Stimulated activated CD4-positive, alpha-beta T cell treated with anti-CD3 and anti-CD28 coated beads, Interleukin-1b, Interleukin-23, amount 100 ng/mL, for 4 hours (primary cell): ENCODE results near the gene OR10H2.
"Not testable (repeated sequence)": the region's sequence is repeated elsewhere in the genome, so short reads cannot be mapped to it uniquely, and the experiment has no call there.

Experiments used
- DNase-seq, 2 donors: peaks; one replicate each; pipeline ENCODE4 v3.0.0-alpha.2; 2020; ENCODE audit warnings: low read depth in 2 of 2

Gene OR10H2

DNA sequence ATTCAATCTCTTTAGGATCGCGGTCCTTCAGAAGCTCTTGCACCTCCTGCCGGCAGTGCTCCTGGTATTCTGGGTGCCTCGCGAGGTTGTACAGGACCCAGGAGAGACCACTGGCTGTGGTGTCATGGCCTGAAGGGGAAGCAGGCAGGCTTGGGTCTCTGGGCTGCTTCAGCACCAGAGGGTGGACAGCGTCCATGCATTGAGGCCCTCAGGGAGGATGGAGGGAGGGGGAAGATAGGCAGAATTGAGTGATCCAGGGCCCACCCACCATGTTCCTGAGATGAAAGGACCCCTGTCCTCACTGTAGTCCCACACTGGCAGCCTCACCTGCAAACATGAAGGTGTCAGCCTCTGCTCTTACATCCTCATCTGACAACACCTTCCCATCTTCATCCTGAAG lies 41.8 kb downstream of the OR10H2 start:
- no peak for DNase-seq

DNA sequence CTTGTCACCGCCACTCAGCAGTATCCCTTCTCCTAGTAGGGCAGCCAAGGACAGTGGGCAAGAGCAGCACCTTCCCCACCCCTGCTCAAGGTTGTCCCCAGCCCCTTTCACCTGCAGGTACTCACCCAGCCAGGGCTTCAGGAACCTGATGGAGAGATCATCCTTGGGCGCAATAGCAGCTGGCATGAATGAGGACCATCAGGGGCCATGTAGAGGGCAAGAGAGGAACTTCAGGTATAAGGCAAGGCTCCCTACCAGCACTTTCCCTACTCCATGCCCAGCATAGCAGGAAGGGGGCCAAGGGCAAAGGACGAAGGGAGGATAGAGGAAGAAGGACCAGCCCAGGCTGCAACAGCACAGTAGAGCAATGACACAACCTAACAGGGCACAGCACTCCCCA lies 46.3 kb downstream of the OR10H2 start:
- DNase-seq = not testable (repeated sequence)

DNA sequence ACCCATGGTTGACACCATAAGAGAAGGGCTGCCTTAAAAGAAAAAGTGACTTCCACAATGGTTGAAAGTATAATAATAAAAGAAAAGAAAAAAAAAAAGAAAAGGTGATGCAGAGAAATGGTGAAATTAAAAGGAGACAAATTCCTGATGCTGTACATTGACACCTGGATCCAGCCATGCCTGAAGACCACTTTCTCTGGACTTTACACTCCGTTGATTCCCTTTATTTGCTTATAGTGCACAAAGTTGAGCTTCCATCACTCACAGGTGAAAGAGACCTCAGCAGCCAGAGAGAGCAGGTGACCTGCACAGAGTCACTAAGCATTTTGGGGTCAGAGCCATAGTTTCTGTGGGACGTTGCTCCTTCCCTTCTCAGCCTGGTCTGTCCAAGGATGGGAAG lies 47.4 kb downstream of the OR10H2 start:
- no peak for DNase-seq

DNA sequence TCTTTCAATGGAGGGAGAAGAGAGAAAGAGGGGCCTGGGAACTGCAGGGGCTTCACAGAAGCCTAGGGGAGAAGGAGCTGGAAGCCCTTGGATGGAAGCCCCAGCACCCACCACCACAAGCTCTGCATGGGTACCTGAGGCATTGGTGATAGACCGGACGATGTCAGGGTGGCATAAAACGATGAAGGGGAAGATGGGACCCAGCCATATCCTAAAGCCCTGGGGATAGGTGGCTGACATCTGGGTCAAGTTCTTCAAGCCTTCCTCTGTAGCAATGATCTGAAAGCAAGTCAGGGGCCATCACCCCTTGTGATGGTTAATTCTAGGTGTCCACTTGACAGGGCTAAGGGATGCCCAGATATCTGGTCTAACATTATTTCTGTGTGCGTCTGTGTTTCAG lies 48.4 kb downstream of the OR10H2 start:
- DNase-seq = no peak

DNA sequence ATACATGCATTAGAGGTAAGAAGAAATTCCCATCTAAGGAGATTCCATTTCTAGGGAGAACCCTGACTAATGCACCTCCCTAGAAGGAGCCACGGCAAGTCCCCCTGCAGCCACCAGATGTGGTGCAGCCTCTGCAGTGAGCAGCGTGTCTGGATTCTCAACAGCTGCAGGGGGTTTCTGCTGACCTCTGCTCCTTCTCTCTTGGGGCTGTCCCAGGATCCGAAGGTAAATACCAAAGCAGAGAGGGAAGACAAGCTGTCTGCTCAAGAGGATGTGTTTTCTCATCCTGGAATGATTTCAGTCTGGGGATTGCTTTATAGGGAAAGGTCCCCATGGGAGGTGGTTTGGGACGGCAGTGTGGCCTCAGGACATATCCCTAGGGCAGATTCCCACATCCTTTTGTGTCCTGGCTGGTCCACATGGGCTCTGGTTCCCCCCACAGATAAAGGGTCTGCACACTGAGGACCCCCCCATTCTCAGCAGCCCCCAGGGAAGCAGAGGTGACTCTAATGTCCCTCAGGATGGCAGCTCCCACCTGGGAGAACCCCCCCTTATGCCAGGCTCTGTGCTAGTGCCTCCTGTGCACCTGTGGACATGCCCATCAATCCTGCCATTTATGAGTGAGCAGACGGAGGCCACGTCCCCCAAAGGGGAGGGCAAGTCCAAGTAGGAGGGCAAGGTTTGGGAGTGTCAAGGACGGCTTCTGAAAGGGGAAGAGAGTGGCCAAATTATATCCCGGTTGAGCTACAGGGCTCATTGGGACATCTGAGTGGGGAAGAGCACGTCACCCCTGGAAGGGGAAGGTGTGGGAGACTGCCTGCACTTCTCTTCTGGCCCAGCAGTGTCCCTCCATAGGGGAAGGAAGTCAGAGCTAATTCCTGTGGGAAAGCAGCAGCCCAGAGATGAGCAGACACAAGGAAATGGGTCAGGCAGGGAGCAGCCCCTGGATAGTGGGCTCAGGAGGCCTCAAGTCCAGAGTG lies 49.5 kb downstream of the OR10H2 start:
- DNase-seq = no peak
